WTC11 (cell line): Measurements from ENCODE around the gene TMTC2. TPM values are rescaled to one million over a fixed set of nuclear protein-coding genes. Genes with fewer than 3 reads are reported as not detected.

Experiments used
- ATAC-seq: fragments of 200-7000 bp; cut with Tn5 transposase; 2 replicates; pipeline ENCODE4 v1.10.0; 2021; ENCODE audit warnings: mild to moderate bottlenecking, moderate library complexity
- CTCF ChIA-PET: fragments of 300-600 bp; sonication (Branson Sonifier 250); formaldehyde crosslinking; loops from one replicate; lab custom pipeline; 2021; ENCODE audit warnings: antibody characterized with exemption; lab: Charles Lee
- POLR2A ChIA-PET: fragments of 350-600 bp; sonication (Branson Sonifier 250); formaldehyde crosslinking; loops from one replicate; lab custom pipeline; 2021; ENCODE audit warnings: antibody characterized with exemption; lab: Charles Lee
- DNase-seq: peaks from one replicate; pipeline ENCODE4 v3.0.0; 2021; ENCODE audit warnings: low spot score
- H3K27ac Mint-ChIP-seq: 2 replicates; pipeline ENCODE4 v1.8.0; 2021; ENCODE audit warnings: mixed read lengths
- H3K27me3 Mint-ChIP-seq: 2 replicates; pipeline ENCODE4 v1.8.0; 2021; ENCODE audit warnings: low read depth, mild to moderate bottlenecking, moderate library complexity, mixed read lengths
- H3K36me3 Mint-ChIP-seq: 2 replicates; pipeline ENCODE4 v1.8.0; 2021; ENCODE audit warnings: mixed read lengths
- H3K4me1 Mint-ChIP-seq: 2 replicates; pipeline ENCODE4 v1.8.0; 2022; ENCODE audit warnings: mixed read lengths
- H3K4me3 Mint-ChIP-seq: 2 replicates; pipeline ENCODE4 v1.8.0; 2021; ENCODE audit warnings: mild to moderate bottlenecking, moderate library complexity, mixed read lengths
- H3K9me3 Mint-ChIP-seq: 2 replicates; pipeline ENCODE4 v1.8.0; 2021; ENCODE audit warnings: mixed read lengths
- ATF1 ChIP-seq: sonication (generic); formaldehyde crosslinking; IDR thresholded peaks from 2 replicates; pipeline ENCODE4 v1.8.1; 2023; ENCODE audit warnings: mild to moderate bottlenecking, moderate library complexity, missing genetic modification reagents
- ESRRA ChIP-seq: sonication (generic); formaldehyde crosslinking; IDR thresholded peaks from 2 replicates; pipeline ENCODE4 v1.8.1; 2022; ENCODE audit warnings: mild to moderate bottlenecking, missing genetic modification reagents, borderline replicate concordance
- GTF2I ChIP-seq: fragments of 250-450 bp; sonication (Bioruptor Pico); conservative IDR thresholded peaks from 2 replicates; pipeline ENCODE4 v1.4.0; 2021; ENCODE audit warnings: mild to moderate bottlenecking
- IRF2 ChIP-seq: sonication (generic); formaldehyde crosslinking; IDR thresholded peaks from 2 replicates; pipeline ENCODE4 v1.8.0; 2022; ENCODE audit warnings: low read depth, missing genetic modification reagents, borderline replicate concordance
- NFATC4 ChIP-seq: fragments of 250-450 bp; sonication (Bioruptor Pico); IDR thresholded peaks from 2 replicates; pipeline ENCODE4 v1.9.0; 2021; ENCODE audit warnings: mild to moderate bottlenecking
- NFYB ChIP-seq: sonication (generic); formaldehyde crosslinking; conservative IDR thresholded peaks from 2 replicates; pipeline ENCODE4 v1.8.0; 2022; ENCODE audit warnings: low read depth, missing genetic modification reagents
- NR1H2 ChIP-seq: sonication (generic); formaldehyde crosslinking; IDR thresholded peaks from 2 replicates; pipeline ENCODE4 v1.9.0; 2021; ENCODE audit warnings: mild to moderate bottlenecking, moderate library complexity, missing genetic modification reagents
- NR3C1 ChIP-seq: sonication (generic); formaldehyde crosslinking; conservative IDR thresholded peaks from 2 replicates; pipeline ENCODE4 v1.8.1; 2023; ENCODE audit warnings: low read depth, mild to moderate bottlenecking, missing genetic modification reagents
- OVOL2 ChIP-seq: fragments of 250-450 bp; sonication (Bioruptor Pico); IDR thresholded peaks from 2 replicates; pipeline ENCODE4 v1.9.0; 2021; ENCODE audit warnings: mild to moderate bottlenecking, borderline replicate concordance
- PRRX2 ChIP-seq: fragments of 250-450 bp; sonication (Bioruptor Pico); IDR thresholded peaks from 2 replicates; pipeline ENCODE4 v1.8.0; 2021; ENCODE audit warnings: mild to moderate bottlenecking
- SOX15 ChIP-seq: fragments of 250-450 bp; sonication (Bioruptor Pico); IDR thresholded peaks from 2 replicates; pipeline ENCODE4 v1.9.0; 2021; ENCODE audit warnings: mild to moderate bottlenecking
- TCF7 ChIP-seq: sonication (generic); formaldehyde crosslinking; IDR thresholded peaks from 2 replicates; pipeline ENCODE4 v1.8.0; 2022; ENCODE audit warnings: mild to moderate bottlenecking, low read depth, missing genetic modification reagents, moderate library complexity
- TEAD4 ChIP-seq: sonication (generic); formaldehyde crosslinking; IDR thresholded peaks from 2 replicates; pipeline ENCODE4 v1.8.0; 2022; ENCODE audit warnings: mild to moderate bottlenecking, missing genetic modification reagents
- ZNF138 ChIP-seq: sonication (generic); formaldehyde crosslinking; conservative IDR thresholded peaks from 2 replicates; pipeline ENCODE4 v1.8.1; 2022; ENCODE audit warnings: mild to moderate bottlenecking, moderate library complexity, missing genetic modification reagents
- ZNF219 ChIP-seq: sonication (generic); formaldehyde crosslinking; IDR thresholded peaks from 2 replicates; pipeline ENCODE4 v1.8.0; 2023; ENCODE audit warnings: missing genetic modification reagents, mild to moderate bottlenecking, borderline replicate concordance
- ZNF396 ChIP-seq: fragments of 250-450 bp; sonication (Bioruptor Pico); IDR thresholded peaks from 2 replicates; pipeline ENCODE4 v1.8.0; 2021; ENCODE audit warnings: mild to moderate bottlenecking, moderate library complexity, borderline replicate concordance
- total RNA-seq: library from RNA; stranded (reverse); gene quantifications from 3 replicates; pipeline ENCODE4 v1.2.3, GENCODE V29; 2021
- TF ChIP-seq, protein P1 (sequence below): sonication (generic); formaldehyde crosslinking; IDR thresholded peaks from 2 replicates; pipeline ENCODE4 v1.8.0; 2022; ENCODE audit warnings: mild to moderate bottlenecking, missing genetic modification reagents
- TF ChIP-seq, protein P2 (sequence below): sonication (generic); formaldehyde crosslinking; IDR thresholded peaks from 2 replicates; pipeline ENCODE4 v1.8.1; 2023; ENCODE audit warnings: mild to moderate bottlenecking, missing genetic modification reagents
- TF ChIP-seq, protein P3 (sequence below): sonication (generic); formaldehyde crosslinking; IDR thresholded peaks from 2 replicates; pipeline ENCODE4 v1.8.1; 2023; ENCODE audit warnings: mild to moderate bottlenecking, moderate library complexity, missing genetic modification reagents
- TF ChIP-seq, protein P4 (sequence below): sonication (generic); formaldehyde crosslinking; IDR thresholded peaks from 2 replicates; pipeline ENCODE4 v1.8.0; 2023; ENCODE audit warnings: mild to moderate bottlenecking, missing genetic modification reagents
- TF ChIP-seq, protein P5 (sequence below): fragments of 250-450 bp; sonication (Bioruptor Pico); IDR thresholded peaks from 2 replicates; pipeline ENCODE4 v1.9.0; 2021; ENCODE audit warnings: moderate library complexity, mild to moderate bottlenecking, inconsistent platforms, borderline replicate concordance

Gene TMTC2
- total RNA-seq, 1 experiment from 2014 or later, result 6.4 TPM

DNA sequence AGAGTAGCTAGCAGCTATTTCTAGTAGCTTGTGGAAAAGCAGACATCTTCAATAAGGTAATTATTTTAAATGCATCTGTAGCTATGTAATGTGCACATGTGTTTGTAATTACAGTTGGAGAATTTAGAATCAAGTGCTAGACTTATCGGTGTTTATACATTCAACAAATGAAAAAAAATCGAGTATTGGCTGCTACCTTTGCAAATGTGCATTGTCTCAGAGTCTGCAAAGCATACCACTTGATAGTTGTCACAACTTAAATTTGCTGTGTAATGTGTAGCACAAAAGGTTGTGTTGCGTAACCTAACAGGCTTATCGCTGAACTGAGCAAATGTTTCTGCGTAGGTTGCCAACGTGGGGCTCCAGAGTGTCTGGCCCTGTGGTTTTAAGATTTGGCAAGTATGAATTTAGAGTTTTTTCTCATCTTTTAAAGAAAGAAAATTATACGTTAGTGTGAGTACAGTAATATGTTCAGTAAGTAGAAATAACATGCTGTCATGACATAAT is 44.3 kb downstream of the TMTC2 start (continued):
- TF ChIP-seq, protein P1, sequence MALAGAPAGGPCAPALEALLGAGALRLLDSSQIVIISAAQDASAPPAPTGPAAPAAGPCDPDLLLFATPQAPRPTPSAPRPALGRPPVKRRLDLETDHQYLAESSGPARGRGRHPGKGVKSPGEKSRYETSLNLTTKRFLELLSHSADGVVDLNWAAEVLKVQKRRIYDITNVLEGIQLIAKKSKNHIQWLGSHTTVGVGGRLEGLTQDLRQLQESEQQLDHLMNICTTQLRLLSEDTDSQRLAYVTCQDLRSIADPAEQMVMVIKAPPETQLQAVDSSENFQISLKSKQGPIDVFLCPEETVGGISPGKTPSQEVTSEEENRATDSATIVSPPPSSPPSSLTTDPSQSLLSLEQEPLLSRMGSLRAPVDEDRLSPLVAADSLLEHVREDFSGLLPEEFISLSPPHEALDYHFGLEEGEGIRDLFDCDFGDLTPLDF, result no peak
- no peak for TF ChIP-seq ZNF396
- TF ChIP-seq, protein P2, sequence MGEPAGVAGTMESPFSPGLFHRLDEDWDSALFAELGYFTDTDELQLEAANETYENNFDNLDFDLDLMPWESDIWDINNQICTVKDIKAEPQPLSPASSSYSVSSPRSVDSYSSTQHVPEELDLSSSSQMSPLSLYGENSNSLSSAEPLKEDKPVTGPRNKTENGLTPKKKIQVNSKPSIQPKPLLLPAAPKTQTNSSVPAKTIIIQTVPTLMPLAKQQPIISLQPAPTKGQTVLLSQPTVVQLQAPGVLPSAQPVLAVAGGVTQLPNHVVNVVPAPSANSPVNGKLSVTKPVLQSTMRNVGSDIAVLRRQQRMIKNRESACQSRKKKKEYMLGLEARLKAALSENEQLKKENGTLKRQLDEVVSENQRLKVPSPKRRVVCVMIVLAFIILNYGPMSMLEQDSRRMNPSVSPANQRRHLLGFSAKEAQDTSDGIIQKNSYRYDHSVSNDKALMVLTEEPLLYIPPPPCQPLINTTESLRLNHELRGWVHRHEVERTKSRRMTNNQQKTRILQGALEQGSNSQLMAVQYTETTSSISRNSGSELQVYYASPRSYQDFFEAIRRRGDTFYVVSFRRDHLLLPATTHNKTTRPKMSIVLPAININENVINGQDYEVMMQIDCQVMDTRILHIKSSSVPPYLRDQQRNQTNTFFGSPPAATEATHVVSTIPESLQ (CRISPR knock-in tag), result no peak
- no peak for TF ChIP-seq ESRRA (CRISPR knock-in tag)
- no peak for TF ChIP-seq GTF2I (CRISPR knock-in tag)

DNA sequence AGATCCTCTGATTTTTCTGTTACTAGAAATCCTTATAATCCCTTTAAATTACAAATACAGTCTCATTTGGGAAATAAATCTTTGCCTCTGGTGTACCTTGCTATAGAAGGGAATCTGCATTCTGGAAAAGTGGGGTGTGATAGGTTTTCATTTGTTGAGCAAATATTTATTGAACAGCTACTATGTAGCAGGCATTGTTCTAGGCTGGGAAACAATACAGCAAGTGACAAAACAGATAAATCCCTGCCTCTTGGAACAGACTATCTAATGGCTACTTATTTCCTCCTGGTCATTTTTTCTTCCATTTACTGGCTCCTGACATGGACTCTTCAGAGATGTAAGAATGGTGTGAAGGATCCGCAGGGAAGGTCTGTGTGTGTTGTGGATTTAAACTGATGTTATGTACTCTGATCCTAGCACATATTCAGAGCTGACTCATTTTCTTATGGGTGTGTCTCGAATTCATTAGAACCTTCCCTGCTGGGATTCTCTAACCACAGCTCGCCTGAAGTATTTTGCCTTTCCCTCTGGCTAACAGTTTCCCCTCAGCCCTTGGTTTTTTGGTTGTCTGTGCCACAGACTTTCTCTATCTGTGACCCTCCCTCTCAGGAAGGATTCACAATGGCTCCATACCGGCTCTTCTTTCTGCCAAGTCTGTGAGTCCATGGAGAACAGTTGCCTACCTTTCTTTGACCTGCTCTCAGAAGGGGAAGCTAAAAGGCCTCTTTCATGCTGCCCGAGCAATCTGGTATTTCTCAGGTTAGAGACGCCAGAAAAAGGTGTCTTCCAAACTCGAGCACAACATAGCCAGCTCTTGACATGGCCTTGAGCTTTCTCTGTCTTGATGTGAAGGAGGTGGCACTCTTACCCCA is 53.7 kb downstream of the TMTC2 start:
- no peaks in the 10 kb centered on the region for H3K27me3 Mint-ChIP-seq
- no peak overlapping the region for H3K4me3 Mint-ChIP-seq
- H3K27ac Mint-ChIP-seq, result 0 out of 2 replicates have a peak overlapping the region, but pooled peaks have one; percentile 33
- DNase-seq (no peak), ATAC-seq (peak; percentile 76)
- peaks cover 13% of the 10 kb centered on the region for H3K4me1 Mint-ChIP-seq
- TF ChIP-seq TCF7 (CRISPR knock-in tag) (no peak), NR1H2 (CRISPR knock-in tag) (no peak), OVOL2 (CRISPR knock-in tag) (no peak), NFYB (CRISPR knock-in tag) (no peak)
- TF ChIP-seq, protein P3, sequence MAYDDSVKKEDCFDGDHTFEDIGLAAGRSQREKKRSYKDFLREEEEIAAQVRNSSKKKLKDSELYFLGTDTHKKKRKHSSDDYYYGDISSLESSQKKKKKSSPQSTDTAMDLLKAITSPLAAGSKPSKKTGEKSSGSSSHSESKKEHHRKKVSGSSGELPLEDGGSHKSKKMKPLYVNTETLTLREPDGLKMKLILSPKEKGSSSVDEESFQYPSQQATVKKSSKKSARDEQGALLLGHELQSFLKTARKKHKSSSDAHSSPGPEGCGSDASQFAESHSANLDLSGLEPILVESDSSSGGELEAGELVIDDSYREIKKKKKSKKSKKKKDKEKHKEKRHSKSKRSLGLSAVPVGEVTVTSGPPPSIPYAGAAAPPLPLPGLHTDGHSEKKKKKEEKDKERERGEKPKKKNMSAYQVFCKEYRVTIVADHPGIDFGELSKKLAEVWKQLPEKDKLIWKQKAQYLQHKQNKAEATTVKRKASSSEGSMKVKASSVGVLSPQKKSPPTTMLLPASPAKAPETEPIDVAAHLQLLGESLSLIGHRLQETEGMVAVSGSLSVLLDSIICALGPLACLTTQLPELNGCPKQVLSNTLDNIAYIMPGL, result no peak
- TF ChIP-seq, protein P4, sequence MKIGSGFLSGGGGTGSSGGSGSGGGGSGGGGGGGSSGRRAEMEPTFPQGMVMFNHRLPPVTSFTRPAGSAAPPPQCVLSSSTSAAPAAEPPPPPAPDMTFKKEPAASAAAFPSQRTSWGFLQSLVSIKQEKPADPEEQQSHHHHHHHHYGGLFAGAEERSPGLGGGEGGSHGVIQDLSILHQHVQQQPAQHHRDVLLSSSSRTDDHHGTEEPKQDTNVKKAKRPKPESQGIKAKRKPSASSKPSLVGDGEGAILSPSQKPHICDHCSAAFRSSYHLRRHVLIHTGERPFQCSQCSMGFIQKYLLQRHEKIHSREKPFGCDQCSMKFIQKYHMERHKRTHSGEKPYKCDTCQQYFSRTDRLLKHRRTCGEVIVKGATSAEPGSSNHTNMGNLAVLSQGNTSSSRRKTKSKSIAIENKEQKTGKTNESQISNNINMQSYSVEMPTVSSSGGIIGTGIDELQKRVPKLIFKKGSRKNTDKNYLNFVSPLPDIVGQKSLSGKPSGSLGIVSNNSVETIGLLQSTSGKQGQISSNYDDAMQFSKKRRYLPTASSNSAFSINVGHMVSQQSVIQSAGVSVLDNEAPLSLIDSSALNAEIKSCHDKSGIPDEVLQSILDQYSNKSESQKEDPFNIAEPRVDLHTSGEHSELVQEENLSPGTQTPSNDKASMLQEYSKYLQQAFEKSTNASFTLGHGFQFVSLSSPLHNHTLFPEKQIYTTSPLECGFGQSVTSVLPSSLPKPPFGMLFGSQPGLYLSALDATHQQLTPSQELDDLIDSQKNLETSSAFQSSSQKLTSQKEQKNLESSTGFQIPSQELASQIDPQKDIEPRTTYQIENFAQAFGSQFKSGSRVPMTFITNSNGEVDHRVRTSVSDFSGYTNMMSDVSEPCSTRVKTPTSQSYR (CRISPR knock-in tag), result no peak
- TF ChIP-seq, all 79 proteins: peak for 0
- Mint-ChIP-seq H3K36me3 (no peaks in the 10 kb centered on the region), H3K9me3 (no peaks in the 10 kb centered on the region; the same call in 1 of the 2 replicates)
- ChIA-PET CTCF (interaction anchor here (0.9 kb wide), 1 partner anchor 55 kb away, joined by 3 read pairs; no protein-coding TSS in a partner anchor), POLR2A (no interaction called here)

DNA sequence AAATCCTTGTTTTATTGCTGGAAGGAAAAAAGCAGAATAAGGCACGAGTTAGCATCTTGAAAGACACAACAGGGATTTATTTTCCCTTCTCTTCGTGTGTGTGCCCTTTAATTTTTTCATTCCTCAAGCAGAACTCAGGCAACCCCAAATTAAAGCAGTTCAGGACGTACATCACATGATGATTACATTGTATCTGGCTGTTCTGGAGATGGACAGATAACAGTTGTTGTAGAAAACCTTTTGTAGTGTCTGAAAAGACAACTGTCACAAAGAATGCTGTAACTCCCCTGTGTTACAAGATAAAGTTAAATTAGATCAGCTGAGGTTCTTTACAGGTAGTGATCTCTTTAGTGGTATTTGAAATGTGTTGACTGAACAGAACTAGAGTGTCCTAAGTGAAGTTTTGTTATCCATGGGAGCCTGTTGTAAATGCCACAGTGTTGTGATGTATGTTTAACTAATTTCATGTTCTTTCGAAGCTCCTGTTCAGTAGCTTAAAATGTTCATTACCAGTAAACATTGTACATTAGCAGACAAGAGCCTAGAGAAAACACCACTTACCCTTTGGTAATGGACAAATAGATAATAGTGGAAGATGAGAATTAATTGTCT is 58.5 kb downstream of the TMTC2 start:
- Mint-ChIP-seq H3K4me1 (peaks cover 24% of the 10 kb centered on the region), H3K27me3 (no peaks in the 10 kb centered on the region), H3K9me3 (no peaks in the 10 kb centered on the region), H3K36me3 (no peaks in the 10 kb centered on the region), H3K27ac (no peak overlapping the region), H3K4me3 (no peak overlapping the region)
- no peak for ATAC-seq
- no peak for DNase-seq
- CTCF ChIA-PET, result interaction anchor here (1.4 kb wide), 1 partner anchor 60 kb away, joined by 5 read pairs; no protein-coding TSS in a partner anchor
- POLR2A ChIA-PET, result no interaction called here
- TF ChIP-seq TEAD4 (CRISPR knock-in tag) (no peak), ZNF138 (CRISPR knock-in tag) (no peak), NFATC4 (CRISPR knock-in tag) (no peak), PRRX2 (CRISPR knock-in tag) (no peak), IRF2 (CRISPR knock-in tag) (no peak), ATF1 (CRISPR knock-in tag) (no peak), NR3C1 (CRISPR knock-in tag) (no peak), SOX15 (CRISPR knock-in tag) (no peak), ZNF219 (no peak)
- TF ChIP-seq, protein P1, result no peak
- TF ChIP-seq, protein P5, sequence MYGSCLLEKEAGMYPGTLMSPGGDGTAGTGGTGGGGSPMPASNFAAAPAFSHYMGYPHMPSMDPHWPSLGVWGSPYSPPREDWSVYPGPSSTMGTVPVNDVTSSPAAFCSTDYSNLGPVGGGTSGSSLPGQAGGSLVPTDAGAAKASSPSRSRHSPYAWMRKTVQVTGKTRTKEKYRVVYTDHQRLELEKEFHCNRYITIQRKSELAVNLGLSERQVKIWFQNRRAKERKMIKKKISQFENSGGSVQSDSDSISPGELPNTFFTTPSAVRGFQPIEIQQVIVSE, result no peak
